Prostate gland (tissue), 2 donors: ENCODE results near the gene SHCBP1L. TPM values are rescaled to one million over a fixed set of nuclear protein-coding genes. Genes with fewer than 3 reads are reported as not detected.

Experiments used
- DNase-seq: peaks from one replicate; pipeline ENCODE4 v3.0.0-alpha.2; 2019; ENCODE audit warnings: low spot score
- H3K27ac ChIP-seq, 2 donors: fragments of 200-600 bp; sonication (generic); 2 replicates each; pipeline ENCODE4 v1.5.1; 2017 to 2019
- H3K27me3 ChIP-seq: fragments of 200-600 bp; sonication (generic); replicated peaks from 2 replicates; pipeline ENCODE4 v1.5.1; 2019; ENCODE audit not compliant: insufficient read depth
- H3K36me3 ChIP-seq, 2 donors: fragments of 200-600 bp; sonication (generic); 1 replicate in 1 of 2; 2 replicates in 1 of 2; pipeline versions ENCODE4 v1.5.1 to v1.8.1; 2017 to 2019
- H3K4me1 ChIP-seq: fragments of 200-600 bp; sonication (generic); replicated peaks from 2 replicates; pipeline ENCODE4 v1.5.1; 2019
- H3K4me3 ChIP-seq, 2 donors: fragments of 200-600 bp; sonication (generic); 2 replicates each; pipeline ENCODE4 v1.5.1; 2017 to 2019
- H3K9me3 ChIP-seq: fragments of 200-600 bp; sonication (generic); 2 replicates; pipeline ENCODE4 v1.5.1; 2017
- CTCF ChIP-seq, 4 experiments: fragments of 200-600 bp in 2 of 4; fragments of 450-650 bp in 2 of 4; sonication (generic) in 2 of 4; IDR thresholded peaks; 1 replicate in 3 of 4; 2 replicates in 1 of 4; pipeline ENCODE4 v1.5.1; 2016 to 2019; ENCODE audit warnings: antibody characterized with exemption in 4 of 4, mild to moderate bottlenecking in 2 of 4, moderate library complexity in 2 of 4
- POLR2A ChIP-seq: fragments of 450-650 bp; IDR thresholded peaks from one replicate; pipeline ENCODE4 v1.6.1; 2016; ENCODE audit warnings: antibody characterized with exemption, mild to moderate bottlenecking
- POLR2AphosphoS5 ChIP-seq: sonication (generic); formaldehyde crosslinking; IDR thresholded peaks from one replicate; pipeline ENCODE4 v1.6.1; 2017; ENCODE audit warnings: antibody characterized with exemption
- WGBS: methylation state at CpG from one replicate; pipeline ENCODE4 v1.1.5; 2018; 5-methylcytosine and 5-hydroxymethylcytosine counted together
- intact Hi-C: fragments of 100-400 bp; cut with DNase I; formaldehyde crosslinking; loops from one replicate; pipeline ENCODE4 v1.14.2; 2022
- total RNA-seq, 2 donors: library from RNA; depleted of rRNA; stranded (reverse); fragments of >200 nt; gene quantifications; one replicate each; pipeline ENCODE4 v1.1.0, GENCODE V29; 2016

Gene SHCBP1L
- total RNA-seq, 2 donors from 2014 or later = 23.9 TPM; not detected in 1

- Histone ChIP-seq H3K27ac (no peak overlapping the region), H3K36me3 (no peaks in the 10 kb centered on the region), H3K4me1 (no peaks in the 10 kb centered on the region), H3K9me3 (no peaks in the 10 kb centered on the region), H3K27me3 (no peaks in the 10 kb centered on the region), H3K4me3 (no peak overlapping the region)
- intact Hi-C loops = no loop called here
- 95% methylated on average over 1 of the region's 1 CpG for WGBS
- DNase-seq = no peak
- TF ChIP-seq POLR2A (no peak), POLR2AphosphoS5 (no peak), CTCF (IDR thresholded peaks at IDR 0.05) (no peak)
Observed at GRCh38 chr1:182984621-182985020, 31.7 kb upstream of the SHCBP1L start.

GRCh38 chr1:182984138-182984537 lies 31.2 kb upstream of the SHCBP1L start:
- WGBS = 97% methylated on average over 7 of the region's 7 CpGs
- Histone ChIP-seq H3K27me3 (no peaks in the 10 kb centered on the region), H3K36me3 (no peaks in the 10 kb centered on the region), H3K4me1 (no peaks in the 10 kb centered on the region), H3K9me3 (no peaks in the 10 kb centered on the region), H3K4me3 (no peak overlapping the region), H3K27ac (no peak overlapping the region)
- intact Hi-C loops = no loop called here
- no peak for DNase-seq
- no peak for TF ChIP-seq CTCF (IDR thresholded peaks at IDR 0.05)
- TF ChIP-seq POLR2A = no peak
- TF ChIP-seq POLR2AphosphoS5 = no peak

GRCh38 chr1:182978151-182978853 lies 25.3 kb upstream of the SHCBP1L start:
- intact Hi-C loops = no loop called here
- no peak for DNase-seq
- WGBS = 80% methylated on average over 6 of the region's 6 CpGs
- no peak overlapping the region for H3K4me3 ChIP-seq
- H3K27ac ChIP-seq = no peak overlapping the region
- H3K36me3 ChIP-seq = no peaks in the 10 kb centered on the region
- no peak for TF ChIP-seq POLR2AphosphoS5
- TF ChIP-seq CTCF (IDR thresholded peaks at IDR 0.05) = no peak
- TF ChIP-seq POLR2A = no peak
- H3K9me3 ChIP-seq = no peaks in the 10 kb centered on the region
- no peaks in the 10 kb centered on the region for H3K4me1 ChIP-seq
- H3K27me3 ChIP-seq = no peaks in the 10 kb centered on the region

GRCh38 chr1:182977480-182977879 lies 24.5 kb upstream of the SHCBP1L start:
- intact Hi-C loops = no loop called here
- Histone ChIP-seq H3K4me1 (no peaks in the 10 kb centered on the region), H3K36me3 (no peaks in the 10 kb centered on the region), H3K27me3 (no peaks in the 10 kb centered on the region), H3K27ac (no peak overlapping the region), H3K4me3 (no peak overlapping the region), H3K9me3 (no peaks in the 10 kb centered on the region)
- DNase-seq = no peak
- TF ChIP-seq CTCF (IDR thresholded peaks at IDR 0.05) = no peak
- no peak for TF ChIP-seq POLR2A
- TF ChIP-seq POLR2AphosphoS5 = no peak
- WGBS = 85% methylated on average over 2 of the region's 2 CpGs

GRCh38 chr1:182974506-182975191 lies 21.7 kb upstream of the SHCBP1L start:
- H3K9me3 ChIP-seq = no peaks in the 10 kb centered on the region
- no peaks in the 10 kb centered on the region for H3K4me1 ChIP-seq
- DNase-seq = no peak
- TF ChIP-seq CTCF (IDR thresholded peaks at IDR 0.05) (no peak), POLR2A (no peak), POLR2AphosphoS5 (no peak)
- H3K27me3 ChIP-seq = no peaks in the 10 kb centered on the region
- intact Hi-C loops = no loop called here
- no peaks in the 10 kb centered on the region for H3K36me3 ChIP-seq
- no peak overlapping the region for H3K27ac ChIP-seq
- WGBS = 84% methylated on average over 2 of the region's 2 CpGs
- no peak overlapping the region for H3K4me3 ChIP-seq
